Ishikawa (cell line): ENCODE measurements around the gene BPNT1.

Experiments
- CEBPB ChIP-seq: IDR thresholded peaks from 2 replicates; pipeline ENCODE4 v1.6.1; 2012
- EGR1 ChIP-seq: IDR thresholded peaks from 2 replicates; pipeline ENCODE4 v1.6.1; 2012
- EP300 ChIP-seq: IDR thresholded peaks from 2 replicates; pipeline ENCODE4 v1.6.1; 2012; ENCODE audit warnings: borderline replicate concordance
- FOXM1 ChIP-seq: IDR thresholded peaks from 2 replicates; pipeline ENCODE4 v1.6.1; 2012; ENCODE audit warnings: low read depth, borderline replicate concordance
- TAF1 ChIP-seq: IDR thresholded peaks from 2 replicates; pipeline ENCODE4 v1.6.1; 2012; ENCODE audit warnings: low read depth, mild to moderate bottlenecking
- TEAD4 ChIP-seq: IDR thresholded peaks from 2 replicates; pipeline ENCODE4 v1.6.1; 2012
- YY1 ChIP-seq: IDR thresholded peaks from 2 replicates; pipeline ENCODE4 v1.6.1; 2012; ENCODE audit warnings: low read depth
- ZBTB7A ChIP-seq: IDR thresholded peaks from 2 replicates; pipeline ENCODE4 v1.6.1; 2012; ENCODE audit warnings: low read depth
- TF ChIP-seq, protein P1 (sequence below): IDR thresholded peaks from 2 replicates; pipeline ENCODE4 v1.6.1; 2012
- TF ChIP-seq, protein P2 (sequence below): IDR thresholded peaks from 2 replicates; pipeline ENCODE4 v1.6.1; 2012
- TF ChIP-seq, protein P3 (sequence below): IDR thresholded peaks from 2 replicates; pipeline ENCODE4 v1.6.1; 2012; ENCODE audit warnings: low read depth, mild to moderate bottlenecking

DNA sequence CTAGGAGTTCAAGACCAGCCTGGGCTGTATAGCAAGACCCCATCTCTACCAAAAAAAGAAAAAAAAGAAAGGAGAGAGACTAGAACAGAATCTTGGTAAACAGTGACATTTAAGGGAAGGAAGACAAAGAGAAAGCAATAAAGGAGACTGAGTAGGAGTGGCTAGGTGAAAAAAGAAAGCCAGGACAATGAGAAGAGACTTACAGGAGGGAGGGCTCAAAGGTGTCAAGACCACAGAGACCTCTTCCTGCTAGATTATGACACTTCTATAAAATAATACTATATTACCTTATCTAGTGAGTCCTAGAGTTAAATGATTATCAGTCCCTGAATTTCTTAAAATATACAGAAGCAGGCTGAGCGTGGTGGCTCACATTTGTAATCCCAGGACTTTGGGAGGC, 33.2 kb downstream of the BPNT1 start:
- TF ChIP-seq YY1 (no peak), EGR1 (no peak), TAF1 (no peak), ZBTB7A (no peak), CEBPB (no peak), TEAD4 (no peak), FOXM1 (no peak), EP300 (no peak)
- TF ChIP-seq, protein P1, sequence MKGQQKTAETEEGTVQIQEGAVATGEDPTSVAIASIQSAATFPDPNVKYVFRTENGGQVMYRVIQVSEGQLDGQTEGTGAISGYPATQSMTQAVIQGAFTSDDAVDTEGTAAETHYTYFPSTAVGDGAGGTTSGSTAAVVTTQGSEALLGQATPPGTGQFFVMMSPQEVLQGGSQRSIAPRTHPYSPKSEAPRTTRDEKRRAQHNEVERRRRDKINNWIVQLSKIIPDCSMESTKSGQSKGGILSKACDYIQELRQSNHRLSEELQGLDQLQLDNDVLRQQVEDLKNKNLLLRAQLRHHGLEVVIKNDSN, result no peak
- TF ChIP-seq, protein P2, sequence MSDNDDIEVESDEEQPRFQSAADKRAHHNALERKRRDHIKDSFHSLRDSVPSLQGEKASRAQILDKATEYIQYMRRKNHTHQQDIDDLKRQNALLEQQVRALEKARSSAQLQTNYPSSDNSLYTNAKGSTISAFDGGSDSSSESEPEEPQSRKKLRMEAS, result no peak
- TF ChIP-seq, protein P3, sequence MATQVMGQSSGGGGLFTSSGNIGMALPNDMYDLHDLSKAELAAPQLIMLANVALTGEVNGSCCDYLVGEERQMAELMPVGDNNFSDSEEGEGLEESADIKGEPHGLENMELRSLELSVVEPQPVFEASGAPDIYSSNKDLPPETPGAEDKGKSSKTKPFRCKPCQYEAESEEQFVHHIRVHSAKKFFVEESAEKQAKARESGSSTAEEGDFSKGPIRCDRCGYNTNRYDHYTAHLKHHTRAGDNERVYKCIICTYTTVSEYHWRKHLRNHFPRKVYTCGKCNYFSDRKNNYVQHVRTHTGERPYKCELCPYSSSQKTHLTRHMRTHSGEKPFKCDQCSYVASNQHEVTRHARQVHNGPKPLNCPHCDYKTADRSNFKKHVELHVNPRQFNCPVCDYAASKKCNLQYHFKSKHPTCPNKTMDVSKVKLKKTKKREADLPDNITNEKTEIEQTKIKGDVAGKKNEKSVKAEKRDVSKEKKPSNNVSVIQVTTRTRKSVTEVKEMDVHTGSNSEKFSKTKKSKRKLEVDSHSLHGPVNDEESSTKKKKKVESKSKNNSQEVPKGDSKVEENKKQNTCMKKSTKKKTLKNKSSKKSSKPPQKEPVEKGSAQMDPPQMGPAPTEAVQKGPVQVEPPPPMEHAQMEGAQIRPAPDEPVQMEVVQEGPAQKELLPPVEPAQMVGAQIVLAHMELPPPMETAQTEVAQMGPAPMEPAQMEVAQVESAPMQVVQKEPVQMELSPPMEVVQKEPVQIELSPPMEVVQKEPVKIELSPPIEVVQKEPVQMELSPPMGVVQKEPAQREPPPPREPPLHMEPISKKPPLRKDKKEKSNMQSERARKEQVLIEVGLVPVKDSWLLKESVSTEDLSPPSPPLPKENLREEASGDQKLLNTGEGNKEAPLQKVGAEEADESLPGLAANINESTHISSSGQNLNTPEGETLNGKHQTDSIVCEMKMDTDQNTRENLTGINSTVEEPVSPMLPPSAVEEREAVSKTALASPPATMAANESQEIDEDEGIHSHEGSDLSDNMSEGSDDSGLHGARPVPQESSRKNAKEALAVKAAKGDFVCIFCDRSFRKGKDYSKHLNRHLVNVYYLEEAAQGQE, result no peak
